WTC11 (cell line): ENCODE results near the gene C19orf73. TPM values are rescaled to one million over a fixed set of nuclear protein-coding genes. Genes with fewer than 3 reads are reported as not detected.
A peak's percentile ranks its signal among the peaks of the same experiment; 100 is the strongest.

ENCODE experiments used
- E2F4 ChIP-seq: sonication (generic); formaldehyde crosslinking; IDR thresholded peaks from 2 replicates; pipeline ENCODE4 v1.8.1; 2022; ENCODE audit warnings: low read depth, mild to moderate bottlenecking, moderate library complexity, missing genetic modification reagents, borderline replicate concordance
- EMX1 ChIP-seq: fragments of 250-450 bp; sonication (Bioruptor Pico); IDR thresholded peaks from 2 replicates; pipeline ENCODE4 v1.8.0; 2021; ENCODE audit warnings: mild to moderate bottlenecking
- GTF2I ChIP-seq: fragments of 250-450 bp; sonication (Bioruptor Pico); conservative IDR thresholded peaks from 2 replicates; pipeline ENCODE4 v1.4.0; 2021; ENCODE audit warnings: mild to moderate bottlenecking
- HMGXB4 ChIP-seq: sonication (generic); formaldehyde crosslinking; IDR thresholded peaks from 2 replicates; pipeline ENCODE4 v1.8.1; 2023; ENCODE audit warnings: mild to moderate bottlenecking, moderate library complexity, missing genetic modification reagents
- JAZF1 ChIP-seq: fragments of 250-450 bp; sonication (Bioruptor Pico); IDR thresholded peaks from 2 replicates; pipeline ENCODE4 v1.9.0; 2021; ENCODE audit warnings: moderate library complexity, mild to moderate bottlenecking, inconsistent platforms
- KAT7 ChIP-seq: sonication (generic); formaldehyde crosslinking; IDR thresholded peaks from 2 replicates; pipeline ENCODE4 v1.8.1; 2023; ENCODE audit warnings: missing genetic modification reagents, mild to moderate bottlenecking, borderline replicate concordance
- NFATC4 ChIP-seq: fragments of 250-450 bp; sonication (Bioruptor Pico); IDR thresholded peaks from 2 replicates; pipeline ENCODE4 v1.9.0; 2021; ENCODE audit warnings: mild to moderate bottlenecking
- NR1H2 ChIP-seq: sonication (generic); formaldehyde crosslinking; IDR thresholded peaks from 2 replicates; pipeline ENCODE4 v1.9.0; 2021; ENCODE audit warnings: mild to moderate bottlenecking, moderate library complexity, missing genetic modification reagents
- SOX15 ChIP-seq: fragments of 250-450 bp; sonication (Bioruptor Pico); IDR thresholded peaks from 2 replicates; pipeline ENCODE4 v1.9.0; 2021; ENCODE audit warnings: mild to moderate bottlenecking
- USF2 ChIP-seq: sonication (generic); formaldehyde crosslinking; IDR thresholded peaks from 2 replicates; pipeline ENCODE4 v1.8.1; 2023; ENCODE audit warnings: mild to moderate bottlenecking, missing genetic modification reagents, moderate library complexity
- ZMAT4 ChIP-seq: fragments of 250-450 bp; sonication (Bioruptor Pico); IDR thresholded peaks from 2 replicates; pipeline ENCODE4 v1.9.0; 2021; ENCODE audit warnings: mild to moderate bottlenecking
- total RNA-seq: library from RNA; stranded (reverse); gene quantifications from 3 replicates; pipeline ENCODE4 v1.2.3, GENCODE V29; 2021
- TF ChIP-seq, protein P1 (sequence below): sonication (generic); formaldehyde crosslinking; IDR thresholded peaks from 2 replicates; pipeline ENCODE4 v1.8.1; 2022; ENCODE audit warnings: mild to moderate bottlenecking, moderate library complexity, missing genetic modification reagents
- TF ChIP-seq, protein P2 (sequence below): fragments of 250-450 bp; sonication (Bioruptor Pico); IDR thresholded peaks from 2 replicates; pipeline ENCODE4 v1.9.0; 2021; ENCODE audit warnings: mild to moderate bottlenecking
- TF ChIP-seq, protein P3 (sequence below): sonication (generic); formaldehyde crosslinking; IDR thresholded peaks from 2 replicates; pipeline ENCODE4 v1.8.1; 2022; ENCODE audit warnings: low read depth, missing genetic modification reagents, borderline replicate concordance
- TF ChIP-seq, protein P4 (sequence below): sonication (generic); formaldehyde crosslinking; IDR thresholded peaks from 2 replicates; pipeline ENCODE4 v1.8.0; 2022; ENCODE audit warnings: missing genetic modification reagents

Gene C19orf73
- total RNA-seq, 1 experiment from 2014 or later = 3.2 TPM

DNA sequence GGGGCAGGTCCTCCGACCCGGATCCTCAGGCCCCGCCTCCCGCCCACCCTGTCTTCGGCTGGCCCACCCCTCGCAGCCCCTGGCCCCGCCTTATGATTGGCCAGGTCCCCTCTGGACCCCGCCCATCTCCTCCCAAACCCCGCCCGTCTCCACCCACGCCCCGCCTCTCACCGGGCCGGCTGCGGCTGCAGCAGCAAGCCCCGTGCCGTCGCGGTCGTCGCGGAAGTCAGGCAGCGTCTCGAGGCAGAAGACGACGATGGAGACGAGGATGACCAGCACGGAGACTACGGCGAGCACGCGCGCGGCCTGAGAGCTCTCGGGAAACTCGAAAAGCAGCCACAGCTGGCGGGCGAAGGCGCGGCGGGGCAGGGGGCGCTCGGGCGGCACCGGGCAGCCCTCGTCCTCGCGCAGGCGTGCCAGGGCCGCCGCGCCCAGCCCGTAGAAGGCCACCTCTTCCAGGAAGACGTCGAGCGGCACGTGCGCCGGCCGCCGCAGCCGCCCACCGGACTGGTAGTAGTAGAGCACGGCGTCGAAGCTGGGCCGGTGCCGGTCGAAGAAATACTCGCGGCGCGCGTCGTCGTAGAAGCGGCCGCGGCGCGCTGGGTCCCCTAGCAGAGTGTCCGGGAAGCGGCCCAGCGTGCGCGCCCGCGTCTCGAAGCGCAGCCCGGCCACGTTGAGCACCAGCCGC lies 46.9 kb downstream of the C19orf73 start (continued):
- TF ChIP-seq, protein P1, sequence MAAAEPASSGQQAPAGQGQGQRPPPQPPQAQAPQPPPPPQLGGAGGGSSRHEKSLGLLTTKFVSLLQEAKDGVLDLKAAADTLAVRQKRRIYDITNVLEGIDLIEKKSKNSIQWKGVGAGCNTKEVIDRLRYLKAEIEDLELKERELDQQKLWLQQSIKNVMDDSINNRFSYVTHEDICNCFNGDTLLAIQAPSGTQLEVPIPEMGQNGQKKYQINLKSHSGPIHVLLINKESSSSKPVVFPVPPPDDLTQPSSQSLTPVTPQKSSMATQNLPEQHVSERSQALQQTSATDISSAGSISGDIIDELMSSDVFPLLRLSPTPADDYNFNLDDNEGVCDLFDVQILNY (CRISPR knock-in tag) = peak; percentile 95
- TF ChIP-seq SOX15 (CRISPR knock-in tag) = no peak
- TF ChIP-seq, protein P2, sequence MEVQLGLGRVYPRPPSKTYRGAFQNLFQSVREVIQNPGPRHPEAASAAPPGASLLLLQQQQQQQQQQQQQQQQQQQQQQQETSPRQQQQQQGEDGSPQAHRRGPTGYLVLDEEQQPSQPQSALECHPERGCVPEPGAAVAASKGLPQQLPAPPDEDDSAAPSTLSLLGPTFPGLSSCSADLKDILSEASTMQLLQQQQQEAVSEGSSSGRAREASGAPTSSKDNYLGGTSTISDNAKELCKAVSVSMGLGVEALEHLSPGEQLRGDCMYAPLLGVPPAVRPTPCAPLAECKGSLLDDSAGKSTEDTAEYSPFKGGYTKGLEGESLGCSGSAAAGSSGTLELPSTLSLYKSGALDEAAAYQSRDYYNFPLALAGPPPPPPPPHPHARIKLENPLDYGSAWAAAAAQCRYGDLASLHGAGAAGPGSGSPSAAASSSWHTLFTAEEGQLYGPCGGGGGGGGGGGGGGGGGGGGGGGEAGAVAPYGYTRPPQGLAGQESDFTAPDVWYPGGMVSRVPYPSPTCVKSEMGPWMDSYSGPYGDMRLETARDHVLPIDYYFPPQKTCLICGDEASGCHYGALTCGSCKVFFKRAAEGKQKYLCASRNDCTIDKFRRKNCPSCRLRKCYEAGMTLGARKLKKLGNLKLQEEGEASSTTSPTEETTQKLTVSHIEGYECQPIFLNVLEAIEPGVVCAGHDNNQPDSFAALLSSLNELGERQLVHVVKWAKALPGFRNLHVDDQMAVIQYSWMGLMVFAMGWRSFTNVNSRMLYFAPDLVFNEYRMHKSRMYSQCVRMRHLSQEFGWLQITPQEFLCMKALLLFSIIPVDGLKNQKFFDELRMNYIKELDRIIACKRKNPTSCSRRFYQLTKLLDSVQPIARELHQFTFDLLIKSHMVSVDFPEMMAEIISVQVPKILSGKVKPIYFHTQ (CRISPR knock-in tag) = no peak
- TF ChIP-seq, protein P3, sequence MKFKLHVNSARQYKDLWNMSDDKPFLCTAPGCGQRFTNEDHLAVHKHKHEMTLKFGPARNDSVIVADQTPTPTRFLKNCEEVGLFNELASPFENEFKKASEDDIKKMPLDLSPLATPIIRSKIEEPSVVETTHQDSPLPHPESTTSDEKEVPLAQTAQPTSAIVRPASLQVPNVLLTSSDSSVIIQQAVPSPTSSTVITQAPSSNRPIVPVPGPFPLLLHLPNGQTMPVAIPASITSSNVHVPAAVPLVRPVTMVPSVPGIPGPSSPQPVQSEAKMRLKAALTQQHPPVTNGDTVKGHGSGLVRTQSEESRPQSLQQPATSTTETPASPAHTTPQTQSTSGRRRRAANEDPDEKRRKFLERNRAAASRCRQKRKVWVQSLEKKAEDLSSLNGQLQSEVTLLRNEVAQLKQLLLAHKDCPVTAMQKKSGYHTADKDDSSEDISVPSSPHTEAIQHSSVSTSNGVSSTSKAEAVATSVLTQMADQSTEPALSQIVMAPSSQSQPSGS (CRISPR knock-in tag) = peak; percentile 71; the same call in 1 of the 2 replicates
- peak; percentile 48 for TF ChIP-seq USF2 (CRISPR knock-in tag)
- no peak for TF ChIP-seq NR1H2 (CRISPR knock-in tag)
- no peak for TF ChIP-seq JAZF1 (CRISPR knock-in tag)
- TF ChIP-seq GTF2I (CRISPR knock-in tag) = no peak
- TF ChIP-seq NFATC4 = no peak
- no peak for TF ChIP-seq ZMAT4 (CRISPR knock-in tag)
- peak; percentile 69; the same call in 1 of the 2 replicates for TF ChIP-seq HMGXB4 (CRISPR knock-in tag)
- TF ChIP-seq E2F4 = peak; percentile 90
- TF ChIP-seq EMX1 (CRISPR knock-in tag) = no peak
- TF ChIP-seq, protein P4, sequence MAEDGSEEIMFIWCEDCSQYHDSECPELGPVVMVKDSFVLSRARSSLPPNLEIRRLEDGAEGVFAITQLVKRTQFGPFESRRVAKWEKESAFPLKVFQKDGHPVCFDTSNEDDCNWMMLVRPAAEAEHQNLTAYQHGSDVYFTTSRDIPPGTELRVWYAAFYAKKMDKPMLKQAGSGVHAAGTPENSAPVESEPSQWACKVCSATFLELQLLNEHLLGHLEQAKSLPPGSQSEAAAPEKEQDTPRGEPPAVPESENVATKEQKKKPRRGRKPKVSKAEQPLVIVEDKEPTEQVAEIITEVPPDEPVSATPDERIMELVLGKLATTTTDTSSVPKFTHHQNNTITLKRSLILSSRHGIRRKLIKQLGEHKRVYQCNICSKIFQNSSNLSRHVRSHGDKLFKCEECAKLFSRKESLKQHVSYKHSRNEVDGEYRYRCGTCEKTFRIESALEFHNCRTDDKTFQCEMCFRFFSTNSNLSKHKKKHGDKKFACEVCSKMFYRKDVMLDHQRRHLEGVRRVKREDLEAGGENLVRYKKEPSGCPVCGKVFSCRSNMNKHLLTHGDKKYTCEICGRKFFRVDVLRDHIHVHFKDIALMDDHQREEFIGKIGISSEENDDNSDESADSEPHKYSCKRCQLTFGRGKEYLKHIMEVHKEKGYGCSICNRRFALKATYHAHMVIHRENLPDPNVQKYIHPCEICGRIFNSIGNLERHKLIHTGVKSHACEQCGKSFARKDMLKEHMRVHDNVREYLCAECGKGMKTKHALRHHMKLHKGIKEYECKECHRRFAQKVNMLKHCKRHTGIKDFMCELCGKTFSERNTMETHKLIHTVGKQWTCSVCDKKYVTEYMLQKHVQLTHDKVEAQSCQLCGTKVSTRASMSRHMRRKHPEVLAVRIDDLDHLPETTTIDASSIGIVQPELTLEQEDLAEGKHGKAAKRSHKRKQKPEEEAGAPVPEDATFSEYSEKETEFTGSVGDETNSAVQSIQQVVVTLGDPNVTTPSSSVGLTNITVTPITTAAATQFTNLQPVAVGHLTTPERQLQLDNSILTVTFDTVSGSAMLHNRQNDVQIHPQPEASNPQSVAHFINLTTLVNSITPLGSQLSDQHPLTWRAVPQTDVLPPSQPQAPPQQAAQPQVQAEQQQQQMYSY (CRISPR knock-in tag) = peak; percentile 31; the same call in 1 of the 2 replicates
- TF ChIP-seq KAT7 = no peak
